ENCODE data around the gene P2RY2.
A peak's percentile ranks its signal among the peaks of the same experiment; 100 is the strongest.
"Not testable (repeated sequence)": the region's sequence is repeated elsewhere in the genome, so short reads cannot be mapped to it uniquely, and the experiment has no call there.

Gene P2RY2

DNA sequence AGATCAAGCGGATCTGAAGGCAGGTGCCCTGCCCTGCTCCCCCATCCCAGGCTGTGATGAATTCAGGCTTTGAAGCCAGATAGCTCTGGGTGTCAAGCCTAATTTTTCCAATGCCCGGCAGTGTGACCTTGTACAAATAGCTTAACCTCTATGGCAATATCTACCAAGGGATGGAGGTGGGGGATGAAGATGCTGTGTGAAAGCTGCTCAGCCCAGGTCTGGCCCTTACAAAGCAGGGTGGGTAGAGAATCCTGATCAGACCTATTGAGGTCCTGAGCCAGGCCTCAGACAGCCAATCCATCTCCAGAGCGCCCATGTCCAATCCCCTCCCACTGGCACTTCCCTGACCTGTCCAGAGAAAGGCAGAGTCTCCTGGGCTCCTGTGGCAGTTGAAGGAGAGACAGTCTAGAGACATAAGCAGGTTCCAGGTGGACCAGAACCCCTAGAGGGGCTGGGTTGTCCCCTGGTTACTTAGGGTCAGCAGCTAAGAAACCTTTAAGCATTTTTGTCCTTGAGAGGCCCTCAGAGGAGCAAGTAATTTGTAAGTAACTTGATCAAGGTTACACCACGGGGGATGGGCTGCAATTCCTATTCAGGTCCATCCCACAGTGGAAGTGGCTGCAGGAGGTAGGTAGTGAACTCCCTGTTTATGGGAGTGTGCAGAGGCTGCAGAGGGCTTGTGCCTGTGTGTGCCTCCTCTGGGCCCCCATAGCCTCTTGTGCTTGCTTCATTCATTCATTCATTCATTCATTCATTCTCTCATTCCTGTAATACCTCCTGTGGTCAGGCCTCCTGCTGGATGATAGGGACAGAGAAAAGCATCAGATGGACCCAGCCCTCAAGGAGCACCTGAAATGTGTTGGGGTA, 10.4 kb downstream of the P2RY2 start:
- no peak for DNase-seq (ENCODE audit: low read depth in 2 of 2)

DNA sequence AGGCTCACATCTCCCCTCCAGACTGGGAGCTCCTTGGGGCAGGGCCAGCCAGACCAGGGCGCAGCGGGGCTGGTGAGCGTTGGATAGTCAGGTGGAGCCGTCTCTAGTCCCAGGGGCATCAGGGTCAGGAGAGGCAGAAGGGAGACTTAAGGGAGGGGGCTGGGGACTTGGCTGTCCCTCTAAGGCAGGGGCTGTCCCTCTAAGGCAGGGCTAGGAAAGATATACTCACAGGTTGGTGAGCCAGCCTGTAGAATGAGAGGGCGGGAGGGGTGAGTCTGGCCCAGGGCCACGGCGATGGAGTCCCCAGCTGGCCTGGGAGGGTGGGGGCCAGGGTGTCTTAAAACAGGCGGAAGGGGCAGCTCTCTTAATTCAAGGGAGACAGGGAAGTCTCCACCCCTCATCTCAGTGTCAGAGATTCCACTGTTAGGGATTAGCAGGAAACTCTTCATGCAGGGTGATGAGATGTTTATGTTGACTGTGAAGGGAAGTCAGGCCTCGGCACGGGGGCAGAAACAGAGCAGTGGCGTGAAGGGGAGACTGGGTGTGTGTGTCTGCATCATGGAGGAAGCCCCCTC, 11.3 kb downstream of the P2RY2 start:
- DNase-seq (ENCODE audit: low read depth in 2 of 2): no peak

DNA sequence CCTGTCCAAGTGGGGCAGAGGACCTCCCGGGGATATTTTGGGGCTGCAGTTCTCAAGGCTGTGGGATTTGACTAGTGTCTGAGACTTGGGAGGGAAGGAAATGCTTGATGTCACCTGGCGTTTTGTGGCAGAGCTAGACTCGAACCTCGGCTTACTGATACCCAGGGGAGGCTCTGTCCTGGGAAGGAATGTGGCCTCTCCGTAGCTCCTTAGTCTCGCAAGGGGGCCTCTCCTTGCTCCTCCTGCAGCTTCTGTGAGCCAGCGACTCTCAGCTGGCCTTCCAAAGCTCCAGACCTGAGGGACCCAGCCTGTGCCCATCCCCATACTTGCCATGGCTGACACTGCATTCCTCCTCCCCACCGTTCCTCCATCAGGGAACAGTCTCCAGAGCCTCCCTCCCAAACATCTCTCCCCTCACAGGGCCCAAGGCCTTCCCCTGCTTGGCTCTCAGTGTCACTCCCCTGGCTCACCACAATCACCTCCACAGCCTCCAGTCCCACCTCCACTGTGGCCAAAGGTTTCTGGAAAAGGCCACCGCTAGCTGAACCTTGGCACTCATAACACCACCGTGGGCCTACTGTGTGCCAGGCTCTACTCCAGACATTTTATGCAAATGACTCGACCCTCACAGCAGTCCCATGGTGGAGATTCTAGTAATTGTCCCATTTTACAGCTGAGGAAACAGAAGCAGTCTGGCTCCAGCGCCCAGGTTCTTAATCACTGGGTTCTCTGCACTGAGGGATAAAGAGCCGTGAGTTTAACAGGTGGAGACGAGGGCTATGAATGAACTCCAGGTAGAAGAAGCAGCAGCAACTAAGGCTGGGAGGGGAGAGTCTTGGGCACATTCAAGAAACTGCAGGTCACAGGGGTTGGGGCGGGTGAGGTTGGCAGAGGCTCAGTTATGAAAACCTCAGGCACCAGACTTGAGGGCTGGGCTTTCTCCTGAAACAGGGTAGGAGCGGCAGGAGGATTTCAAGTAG, 12.1 kb downstream of the P2RY2 start:
- DNase-seq (ENCODE audit: low read depth in 2 of 2): no peak

DNA sequence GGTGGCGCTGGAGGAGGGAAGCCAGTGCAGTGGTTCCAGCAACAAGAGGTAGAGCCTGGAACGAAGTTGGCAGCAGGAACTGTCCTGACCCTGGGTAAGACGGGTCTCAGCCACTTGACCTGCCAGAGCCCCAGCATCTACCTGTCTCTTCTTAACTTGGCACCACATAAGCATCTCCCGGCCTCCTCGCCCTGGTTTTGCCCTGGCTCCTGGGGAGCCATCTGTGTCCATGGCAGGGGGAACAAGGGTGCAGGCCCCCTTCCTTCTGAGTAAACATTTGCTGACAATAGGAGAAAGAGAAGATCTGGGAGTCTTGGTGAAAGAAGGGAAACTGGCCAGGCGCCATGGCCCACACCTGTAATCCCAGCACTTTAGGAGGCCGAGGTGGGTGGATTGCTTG, 12.8 kb downstream of the P2RY2 start:
- no peak for DNase-seq (ENCODE audit: low read depth in 2 of 2)

DNA sequence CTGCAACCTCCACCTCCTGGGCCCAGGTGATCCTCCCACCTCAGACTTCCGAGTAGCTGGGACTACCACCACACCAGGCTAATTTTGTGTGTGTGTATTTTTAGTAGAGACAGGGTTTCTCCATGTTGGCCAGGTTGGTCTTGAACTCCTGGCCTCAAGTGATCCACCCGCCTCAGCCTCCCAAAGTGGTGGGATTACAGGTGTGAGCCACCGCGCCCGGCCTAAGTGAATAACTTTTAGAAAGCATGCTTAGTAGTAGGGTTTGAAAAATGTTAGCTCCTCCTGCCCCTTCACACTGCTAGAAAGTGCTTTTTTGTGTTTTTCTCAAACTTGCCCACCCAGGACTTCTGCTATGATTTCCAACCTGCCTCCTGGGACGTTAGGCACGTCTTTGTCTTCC, 14.4 kb downstream of the P2RY2 start:
- not testable (repeated sequence) for DNase-seq (ENCODE audit: low read depth in 2 of 2)

DNA sequence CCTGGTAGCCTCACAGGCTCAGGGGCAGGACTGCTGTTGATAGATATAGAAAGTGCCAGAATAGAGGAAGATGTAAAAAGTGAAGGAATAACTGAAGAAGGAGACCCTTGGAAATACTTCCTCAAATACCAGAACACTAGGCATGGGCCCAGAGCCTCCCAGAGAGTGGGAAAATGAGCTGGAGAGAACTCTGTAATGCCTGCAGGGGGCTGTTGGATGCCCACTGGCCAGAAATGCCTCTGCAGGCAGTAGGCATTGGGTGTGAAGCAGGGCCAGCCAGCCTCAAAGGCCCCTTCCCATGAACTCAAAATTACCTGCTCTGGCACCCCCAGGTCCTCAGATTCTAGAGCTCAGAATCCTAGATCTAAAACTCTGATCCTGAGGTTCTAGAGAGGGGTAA, 15.1 kb downstream of the P2RY2 start:
- no peak for DNase-seq (ENCODE audit: low read depth in 2 of 2)

DNA sequence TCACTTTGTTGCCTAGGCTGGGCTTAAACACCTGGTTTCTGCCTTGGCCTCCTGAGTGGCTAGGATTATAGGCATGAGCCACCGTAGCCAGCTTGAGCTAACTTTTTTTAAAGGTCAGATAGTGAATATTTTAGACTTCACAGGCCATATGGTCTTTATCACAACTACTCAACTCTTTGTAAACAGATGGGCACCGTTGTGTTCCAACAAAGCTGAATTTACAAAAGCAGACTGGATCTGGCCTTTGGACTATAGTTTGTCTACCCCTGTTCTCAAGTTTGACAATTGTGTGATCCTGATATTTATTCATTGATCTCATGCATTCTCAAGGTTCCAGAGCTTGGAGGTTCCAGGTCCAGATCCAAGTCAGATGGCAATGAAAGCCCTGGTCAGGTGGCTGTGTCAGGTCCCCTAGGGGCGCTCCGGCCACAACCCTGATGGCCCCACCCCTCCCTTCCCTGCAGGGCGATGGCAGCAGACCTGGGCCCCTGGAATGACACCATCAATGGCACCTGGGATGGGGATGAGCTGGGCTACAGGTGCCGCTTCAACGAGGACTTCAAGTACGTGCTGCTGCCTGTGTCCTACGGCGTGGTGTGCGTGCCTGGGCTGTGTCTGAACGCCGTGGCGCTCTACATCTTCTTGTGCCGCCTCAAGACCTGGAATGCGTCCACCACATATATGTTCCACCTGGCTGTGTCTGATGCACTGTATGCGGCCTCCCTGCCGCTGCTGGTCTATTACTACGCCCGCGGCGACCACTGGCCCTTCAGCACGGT, 15.8 kb downstream of the P2RY2 start:
- DNase-seq (ENCODE audit: low read depth in 2 of 2): no peak

DNA sequence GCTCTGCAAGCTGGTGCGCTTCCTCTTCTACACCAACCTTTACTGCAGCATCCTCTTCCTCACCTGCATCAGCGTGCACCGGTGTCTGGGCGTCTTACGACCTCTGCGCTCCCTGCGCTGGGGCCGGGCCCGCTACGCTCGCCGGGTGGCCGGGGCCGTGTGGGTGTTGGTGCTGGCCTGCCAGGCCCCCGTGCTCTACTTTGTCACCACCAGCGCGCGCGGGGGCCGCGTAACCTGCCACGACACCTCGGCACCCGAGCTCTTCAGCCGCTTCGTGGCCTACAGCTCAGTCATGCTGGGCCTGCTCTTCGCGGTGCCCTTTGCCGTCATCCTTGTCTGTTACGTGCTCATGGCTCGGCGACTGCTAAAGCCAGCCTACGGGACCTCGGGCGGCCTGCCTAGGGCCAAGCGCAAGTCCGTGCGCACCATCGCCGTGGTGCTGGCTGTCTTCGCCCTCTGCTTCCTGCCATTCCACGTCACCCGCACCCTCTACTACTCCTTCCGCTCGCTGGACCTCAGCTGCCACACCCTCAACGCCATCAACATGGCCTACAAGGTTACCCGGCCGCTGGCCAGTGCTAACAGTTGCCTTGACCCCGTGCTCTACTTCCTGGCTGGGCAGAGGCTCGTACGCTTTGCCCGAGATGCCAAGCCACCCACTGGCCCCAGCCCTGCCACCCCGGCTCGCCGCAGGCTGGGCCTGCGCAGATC, 16.5 kb downstream of the P2RY2 start:
- no peak for DNase-seq (ENCODE audit: low read depth in 2 of 2)

DNA sequence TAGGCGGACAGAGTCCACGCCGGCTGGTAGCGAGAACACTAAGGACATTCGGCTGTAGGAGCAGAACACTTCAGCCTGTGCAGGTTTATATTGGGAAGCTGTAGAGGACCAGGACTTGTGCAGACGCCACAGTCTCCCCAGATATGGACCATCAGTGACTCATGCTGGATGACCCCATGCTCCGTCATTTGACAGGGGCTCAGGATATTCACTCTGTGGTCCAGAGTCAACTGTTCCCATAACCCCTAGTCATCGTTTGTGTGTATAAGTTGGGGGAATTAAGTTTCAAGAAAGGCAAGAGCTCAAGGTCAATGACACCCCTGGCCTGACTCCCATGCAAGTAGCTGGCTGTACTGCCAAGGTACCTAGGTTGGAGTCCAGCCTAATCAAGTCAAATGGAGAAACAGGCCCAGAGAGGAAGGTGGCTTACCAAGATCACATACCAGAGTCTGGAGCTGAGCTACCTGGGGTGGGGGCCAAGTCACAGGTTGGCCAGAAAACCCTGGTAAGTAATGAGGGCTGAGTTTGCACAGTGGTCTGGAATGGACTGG, 17.2 kb downstream of the P2RY2 start:
- no peak for DNase-seq (ENCODE audit: low read depth in 2 of 2)

DNA sequence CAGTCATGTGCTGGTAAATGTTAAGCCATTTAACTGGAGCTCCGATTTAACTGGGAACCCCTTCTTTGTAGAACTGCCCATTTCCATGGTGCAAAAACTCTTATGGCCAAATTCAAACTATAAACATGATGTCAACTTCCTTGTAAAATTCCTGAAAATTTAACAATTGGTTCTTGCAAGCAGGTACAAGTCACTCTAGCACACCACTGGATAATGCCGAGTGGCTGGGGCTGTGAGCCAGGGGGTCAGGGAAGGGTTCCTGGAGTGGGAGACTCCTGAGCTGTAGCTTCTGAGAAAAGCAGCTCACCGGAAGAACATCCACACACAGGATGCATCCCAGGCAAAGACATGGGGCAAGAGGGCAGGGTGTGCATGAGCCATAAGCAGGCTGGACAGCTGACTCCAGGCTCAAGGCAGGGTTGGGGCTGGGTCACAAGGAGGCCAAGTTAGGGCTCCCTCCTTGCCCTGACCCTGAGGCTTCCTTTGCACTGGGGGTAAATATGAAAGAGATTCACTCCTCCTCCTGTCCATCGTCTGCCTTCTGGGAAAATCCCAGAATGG, 18.2 kb downstream of the P2RY2 start:
- no peak for DNase-seq (ENCODE audit: low read depth in 2 of 2)

DNA sequence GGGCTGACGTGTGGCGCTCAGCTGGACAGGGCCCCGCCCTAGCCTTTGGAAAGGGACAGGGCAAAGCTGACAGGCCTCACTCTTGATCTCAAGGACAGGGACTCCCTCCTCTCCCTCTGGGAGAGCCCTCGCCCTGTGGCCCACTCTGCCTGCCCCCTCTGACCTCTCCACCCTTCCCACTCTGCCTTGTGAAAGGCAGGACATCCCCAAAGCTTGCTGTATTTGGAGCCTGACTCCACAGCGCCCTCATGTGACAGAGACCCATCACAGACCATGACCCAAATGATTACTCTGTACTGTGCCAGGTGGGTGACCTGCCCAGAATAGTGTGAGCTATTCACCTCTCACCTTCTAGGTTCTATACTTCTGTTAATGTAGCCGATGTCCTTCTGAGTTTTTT, 18.8 kb downstream of the P2RY2 start:
- peak in 1 of 2 donors; percentile 17 for DNase-seq (ENCODE audit: low read depth in 2 of 2)

DNA sequence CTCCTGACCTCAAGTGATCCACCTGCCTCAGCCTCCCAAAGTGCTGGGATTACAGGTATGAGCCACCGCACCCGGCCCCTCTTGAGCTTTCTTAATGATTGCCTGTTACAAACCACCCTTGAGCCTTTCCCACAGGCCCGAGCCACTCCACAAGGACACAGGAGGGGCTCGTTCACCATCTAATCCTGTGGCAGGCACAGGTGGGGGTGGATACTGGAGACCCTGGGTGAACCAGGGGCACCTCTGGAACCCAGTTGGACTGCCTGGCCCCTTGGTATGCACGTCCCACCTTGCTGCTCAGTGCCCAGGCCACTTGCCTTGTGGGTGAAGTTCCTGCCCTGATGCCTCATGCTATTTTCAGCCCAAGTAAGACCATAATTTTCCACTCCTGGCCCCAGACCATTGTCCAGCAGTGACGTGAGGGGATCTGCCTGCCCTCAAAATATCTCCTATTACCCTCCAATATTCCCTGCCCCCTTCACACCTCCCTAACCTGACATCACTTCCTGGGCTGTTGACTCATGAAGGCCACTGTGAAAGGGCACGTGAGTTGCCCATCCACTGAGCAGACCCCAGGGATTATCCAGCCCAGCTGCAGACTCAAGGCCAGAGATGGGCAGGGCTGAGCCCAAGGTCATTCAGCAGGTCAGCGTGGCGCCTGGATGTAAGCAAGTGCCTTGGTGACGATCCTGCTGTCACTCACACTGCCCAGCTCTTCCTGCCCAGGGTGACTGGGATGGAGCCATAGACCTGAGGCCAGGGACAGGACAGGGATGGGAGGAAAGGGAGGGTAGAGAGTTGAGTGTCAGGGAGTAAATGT, 19.6 kb downstream of the P2RY2 start:
- no peak for DNase-seq (ENCODE audit: low read depth in 2 of 2)

DNA sequence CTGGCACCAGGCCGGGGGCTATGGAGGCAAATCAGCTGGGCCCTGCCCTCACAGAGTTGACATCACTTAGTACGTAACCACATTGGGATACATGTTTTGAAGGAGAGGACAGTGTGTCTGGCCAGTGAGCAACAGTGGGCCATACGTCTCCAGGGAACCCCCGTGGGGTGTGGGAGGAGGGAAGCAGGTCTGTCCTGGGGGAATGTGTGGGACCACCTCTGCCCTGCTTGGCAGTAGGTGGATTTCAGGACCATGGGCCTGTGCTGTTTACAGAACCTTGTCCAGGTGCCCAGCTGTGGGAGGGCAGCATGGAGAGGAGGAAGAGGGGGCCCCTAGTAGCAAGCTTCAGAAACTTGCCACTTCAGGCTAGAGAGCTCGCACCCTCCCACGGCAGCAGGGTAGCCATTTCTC, 21.0 kb downstream of the P2RY2 start:
- DNase-seq (ENCODE audit: low read depth in 2 of 2): no peak

DNA sequence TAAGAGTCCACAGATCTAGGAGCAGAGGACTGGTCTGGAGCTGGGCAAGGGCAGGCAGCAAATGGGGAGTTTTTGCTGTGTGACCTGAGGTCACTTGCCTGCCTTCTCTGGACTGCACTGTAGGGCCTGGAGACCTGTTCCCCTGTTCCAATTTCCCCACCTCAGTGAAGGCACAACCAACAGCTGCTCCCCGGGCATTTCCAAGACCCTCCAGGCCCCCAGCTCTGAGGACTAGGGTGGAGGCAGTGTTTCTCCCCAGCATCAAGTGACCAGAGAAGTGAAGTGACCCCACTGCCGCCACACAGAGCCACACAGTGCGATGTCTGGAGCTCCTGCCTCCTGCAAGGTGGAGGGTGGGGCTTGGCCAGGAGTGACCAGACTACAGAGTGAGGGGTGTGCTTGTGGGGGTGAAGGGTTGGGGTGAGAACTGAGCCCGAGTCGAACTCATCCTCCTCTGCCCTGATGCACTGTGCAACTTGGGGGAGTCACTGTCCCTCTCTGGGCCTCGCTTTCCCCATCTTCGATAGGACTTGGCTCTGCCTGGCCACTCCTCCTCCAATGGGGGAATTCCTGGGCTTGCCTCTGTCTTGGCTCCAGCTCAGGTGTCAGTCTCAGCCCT, 21.6 kb downstream of the P2RY2 start:
- no peak for DNase-seq (ENCODE audit: low read depth in 2 of 2)

DNA sequence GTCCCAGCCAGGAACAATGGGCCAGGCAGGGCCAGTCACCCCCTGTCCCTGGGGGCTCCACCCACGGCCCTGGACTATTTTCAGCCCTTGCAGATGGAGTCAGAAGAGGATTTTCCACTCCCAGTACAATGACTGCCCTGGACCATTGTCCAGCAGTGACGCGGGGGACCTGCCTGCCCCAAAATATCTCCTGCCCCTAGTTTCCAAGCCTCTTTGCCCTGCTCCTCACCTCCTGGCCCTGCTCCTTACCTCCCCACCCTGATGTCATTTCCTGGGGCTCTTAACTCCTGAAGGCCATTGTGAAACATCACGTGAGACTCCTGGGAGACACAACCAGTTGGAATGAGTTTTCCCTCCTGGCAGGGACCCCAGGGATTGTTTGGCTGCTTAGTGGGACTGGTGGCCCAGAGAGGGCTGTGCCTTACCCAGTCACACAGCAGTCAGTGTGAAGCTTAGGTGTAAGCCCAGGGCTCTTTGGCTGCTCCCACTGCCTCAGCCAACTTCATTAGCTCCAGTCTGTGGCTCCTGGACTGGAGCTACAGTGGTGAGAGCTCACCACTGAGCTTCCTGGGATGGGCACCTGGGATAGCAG, 22.2 kb downstream of the P2RY2 start:
- DNase-seq (ENCODE audit: low read depth in 2 of 2): no peak

DNA sequence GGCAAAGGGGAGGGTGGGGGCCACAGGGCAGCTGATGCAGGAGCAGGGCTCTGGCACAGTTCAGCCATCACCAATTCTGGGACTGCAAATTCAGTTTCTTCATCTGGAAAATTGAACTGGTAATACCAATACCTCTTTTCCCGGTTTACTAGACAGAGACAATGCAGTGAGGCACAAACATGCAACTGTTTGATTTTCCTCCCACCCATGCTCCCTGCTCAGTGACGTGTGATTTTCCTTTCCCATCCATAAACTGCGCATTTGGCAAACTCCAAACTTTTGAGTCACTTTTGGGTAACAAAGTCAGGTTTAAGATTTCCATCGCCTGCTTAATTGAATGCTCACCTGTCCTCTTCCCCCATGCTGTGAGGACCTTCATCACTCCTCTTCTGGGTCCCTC, 23.2 kb downstream of the P2RY2 start:
- no peak for DNase-seq (ENCODE audit: low read depth in 2 of 2)

DNA sequence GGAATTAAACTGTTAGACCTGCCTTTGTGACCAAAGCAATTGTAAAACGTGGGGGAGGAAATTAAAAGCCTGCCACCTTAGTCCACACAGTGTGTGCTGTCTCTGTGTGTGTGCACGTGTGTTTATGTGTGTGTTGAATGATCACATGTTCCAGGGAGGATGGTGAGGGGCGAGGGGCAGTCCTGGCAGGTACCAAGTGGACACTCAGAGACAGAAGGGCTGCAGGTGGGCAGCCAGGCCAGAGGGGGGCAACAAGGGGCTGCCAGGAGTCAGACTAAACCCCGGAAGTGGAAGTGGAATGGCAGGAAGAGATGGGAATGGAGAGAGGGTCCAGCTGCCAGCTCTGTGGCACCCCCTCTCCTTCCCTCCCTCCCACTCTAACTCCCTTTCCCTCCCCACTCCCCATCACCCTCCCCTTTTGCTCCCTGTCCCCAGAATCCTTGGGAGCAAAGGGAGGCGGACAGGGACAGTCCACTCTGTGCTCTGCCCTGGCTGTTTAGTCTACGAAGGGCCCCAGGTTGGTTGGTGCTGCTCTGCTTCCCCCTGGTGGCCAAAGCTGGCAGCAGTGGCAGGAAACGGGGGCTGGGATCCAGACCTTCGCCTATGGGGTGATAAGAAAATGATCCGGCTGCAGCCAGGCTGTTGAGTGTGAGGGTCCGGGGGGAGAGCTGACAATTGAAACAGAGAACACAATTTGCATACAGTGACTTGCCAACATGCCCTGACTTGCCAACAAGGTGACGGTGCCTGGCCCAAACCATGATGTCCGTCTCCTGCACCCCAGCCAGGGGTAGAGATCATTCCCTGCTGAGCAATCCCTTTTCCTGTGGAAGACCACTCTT, 24.4 kb downstream of the P2RY2 start:
- DNase-seq (ENCODE audit: low read depth in 2 of 2): peak; percentile 54 to 60

DNA sequence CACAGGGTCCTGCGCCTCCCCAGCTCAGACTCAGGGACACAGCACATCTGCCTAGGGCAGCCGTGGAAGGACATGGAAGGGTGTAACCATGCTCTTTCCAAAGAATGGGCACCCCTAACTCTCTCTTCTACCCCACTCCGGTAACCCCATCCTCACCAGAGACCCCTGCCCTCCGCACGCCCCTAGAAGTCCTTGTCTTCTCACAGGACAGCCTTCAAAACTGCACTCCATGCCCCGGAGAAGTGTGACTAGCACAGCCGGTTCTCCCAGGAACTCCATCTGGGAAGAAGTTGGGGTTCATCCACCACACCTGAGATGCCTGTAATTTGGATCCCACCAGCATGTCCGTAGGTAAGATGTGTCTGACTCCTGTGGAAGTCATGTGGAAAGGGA, 25.0 kb downstream of the P2RY2 start:
- no peak for DNase-seq (ENCODE audit: low read depth in 2 of 2)
